GM04504 (cell line): Measurements from ENCODE around the gene SIPA1L2.

Experiments
- DNase-seq: peaks from one replicate; pipeline ENCODE4 v3.0.0-alpha.2; 2012; ENCODE audit warnings: low read depth

SIPA1L2 gene

GRCh38 chr1:232643251-232643650 lies 13.3 kb upstream of the SIPA1L2 start:
- DNase-seq: no peak

- no peak for DNase-seq
These were observed 11.6 kb upstream of the SIPA1L2 start for GRCh38 chr1:232641507-232641906.

- no peak for DNase-seq
These were observed 6.9 kb upstream of the SIPA1L2 start for GRCh38 chr1:232636799-232637198.

- no peak for DNase-seq
These were observed 5.9 kb upstream of the SIPA1L2 start for GRCh38 chr1:232635778-232636356.

GRCh38 chr1:232635279-232635678 lies 5.3 kb upstream of the SIPA1L2 start:
- DNase-seq: no peak

- DNase-seq: no peak
These were observed 4.2 kb upstream of the SIPA1L2 start for GRCh38 chr1:232634096-232634495.

GRCh38 chr1:232630894-232631195 lies 912 bp upstream of the SIPA1L2 start:
- DNase-seq: no peak

- DNase-seq: no peak
These were observed 485 bp downstream of the SIPA1L2 start for GRCh38 chr1:232629250-232630046.

GRCh38 chr1:232628335-232629249 lies 1.3 kb downstream of the SIPA1L2 start:
- DNase-seq: no peak

- DNase-seq: no peak
These were observed 2.1 kb downstream of the SIPA1L2 start for GRCh38 chr1:232627645-232628334.

- no peak for DNase-seq
These were observed 2.8 kb downstream of the SIPA1L2 start for GRCh38 chr1:232627171-232627570.

- no peak for DNase-seq
These were observed 3.5 kb downstream of the SIPA1L2 start for GRCh38 chr1:232626452-232626851.

GRCh38 chr1:232625319-232625868 lies 4.5 kb downstream of the SIPA1L2 start:
- DNase-seq: no peak

- no peak for DNase-seq
These were observed 5.2 kb downstream of the SIPA1L2 start for GRCh38 chr1:232624546-232625281.

- DNase-seq: no peak
These were observed 7.0 kb downstream of the SIPA1L2 start for GRCh38 chr1:232622981-232623380.

GRCh38 chr1:232622378-232622777 lies 7.6 kb downstream of the SIPA1L2 start:
- no peak for DNase-seq

GRCh38 chr1:232621050-232621449 lies 8.9 kb downstream of the SIPA1L2 start:
- DNase-seq: no peak

GRCh38 chr1:232620356-232620969 lies 9.5 kb downstream of the SIPA1L2 start:
- DNase-seq: peak; percentile 38

GRCh38 chr1:232617237-232617636 lies 12.7 kb downstream of the SIPA1L2 start:
- no peak for DNase-seq

GRCh38 chr1:232615306-232615800 lies 14.6 kb downstream of the SIPA1L2 start:
- DNase-seq: no peak

GRCh38 chr1:232614811-232615210 lies 15.1 kb downstream of the SIPA1L2 start:
- no peak for DNase-seq
